ENCODE data around the gene MKX. TPM values are rescaled to one million over a fixed set of nuclear protein-coding genes. Genes with fewer than 3 reads are reported as not detected.

MKX gene
- total RNA-seq, 6 experiments from 2014 or later, result 0.29 to 2.1 (median 0.66) TPM

GRCh38 chr10:27642023-27642589 lies 103.5 kb downstream of the MKX start:
- H3K27ac ChIP-seq, result no peak overlapping the region
- no peak for ATAC-seq

GRCh38 chr10:27638071-27638750 lies 107.4 kb downstream of the MKX start:
- H3K4me1 ChIP-seq, result no peaks in the 10 kb centered on the region
- no peaks in the 10 kb centered on the region for H3K36me3 ChIP-seq
- intact Hi-C loops (cut with DNase I), result no loop called here
- ATAC-seq (no peak), DNase-seq (no peak)
- TF ChIP-seq CTCF (IDR thresholded peaks at IDR 0.05) (no peak), POLR2A (IDR thresholded peaks at IDR 0.05) (no peak)
- WGBS (ENCODE audit: insufficient coverage, low coverage, low lambda C conversion rate, missing lambda C conversion rate), result 47% methylated on average over 3 of the region's 3 CpGs
- H3K4me3 ChIP-seq, result no peak overlapping the region
- no peaks in the 10 kb centered on the region for H3K9me3 ChIP-seq
- H3K27me3 ChIP-seq, result no peaks in the 10 kb centered on the region
- H3K27ac ChIP-seq, result no peak overlapping the region

More at GRCh38 chr10:27642023-27642589, 103.5 kb downstream of the MKX start:
- Histone ChIP-seq H3K4me3 (no peak overlapping the region), H3K4me1 (peaks cover 0 to 6% (median 0%) of the 10 kb centered on the region in 4 donors), H3K9me3 (no peaks in the 10 kb centered on the region), H3K27me3 (no peaks in the 10 kb centered on the region), H3K36me3 (no peaks in the 10 kb centered on the region)
- no peak for DNase-seq
- intact Hi-C loops (cut with DNase I), result no loop called here
- WGBS (ENCODE audit: insufficient coverage, low coverage, low lambda C conversion rate, missing lambda C conversion rate), result 64% methylated on average over 2 of the region's 2 CpGs
- TF ChIP-seq CTCF (IDR thresholded peaks at IDR 0.05), result no peak
- TF ChIP-seq POLR2A (IDR thresholded peaks at IDR 0.05), result no peak

- 52% methylated on average over 2 of the region's 2 CpGs for WGBS (ENCODE audit: insufficient coverage, low coverage, low lambda C conversion rate, missing lambda C conversion rate)
These were observed 108.0 kb downstream of the MKX start for GRCh38 chr10:27637601-27638000.

GRCh38 chr10:27636816-27637215 lies 108.8 kb downstream of the MKX start:
- intact Hi-C loops (cut with DNase I), result no loop called here
- ATAC-seq (no peak), DNase-seq (no peak)
- no peak for TF ChIP-seq CTCF (IDR thresholded peaks at IDR 0.05)
- no peak for TF ChIP-seq POLR2A (IDR thresholded peaks at IDR 0.05)
- Histone ChIP-seq H3K4me1 (no peaks in the 10 kb centered on the region), H3K36me3 (no peaks in the 10 kb centered on the region), H3K9me3 (no peaks in the 10 kb centered on the region), H3K4me3 (no peak overlapping the region), H3K27ac (no peak overlapping the region), H3K27me3 (no peaks in the 10 kb centered on the region)
- 90% methylated on average over 1 of the region's 1 CpG for whole genome bisulfite sequencing (ENCODE audit: insufficient coverage, low coverage, low lambda C conversion rate, missing lambda C conversion rate)

More at GRCh38 chr10:27637601-27638000, 108.0 kb downstream of the MKX start:
- Histone ChIP-seq H3K9me3 (no peaks in the 10 kb centered on the region), H3K4me3 (no peak overlapping the region), H3K4me1 (no peaks in the 10 kb centered on the region), H3K36me3 (no peaks in the 10 kb centered on the region), H3K27ac (no peak overlapping the region), H3K27me3 (no peaks in the 10 kb centered on the region)
- DNase-seq (no peak), ATAC-seq (no peak)
- intact Hi-C loops (cut with DNase I), result no loop called here
- TF ChIP-seq POLR2A (IDR thresholded peaks at IDR 0.05) (no peak), CTCF (IDR thresholded peaks at IDR 0.05) (no peak)

All from right lobe of liver (tissue), 6 donors.